Stomach (tissue), 9 donors: ENCODE measurements around the gene MDFI. TPM values are rescaled to one million over a fixed set of nuclear protein-coding genes. Genes with fewer than 3 reads are reported as not detected.

Experiments
- DNase-seq, 2 donors: peaks; one replicate each; pipeline versions ENCODE4 v3.0.0 to v3.0.0-alpha.2; 2013 to 2019
- H3K27ac ChIP-seq, 5 donors: fragments of 200-600 bp in 4 of 5; sonication (generic) in 4 of 5; one replicate each; pipeline ENCODE4 v1.5.1; 2013 to 2019; ENCODE audit warnings: mild to moderate bottlenecking in 1 of 5, moderate library complexity in 1 of 5
- H3K27me3 ChIP-seq, 3 donors: fragments of 200-600 bp; sonication (generic); one replicate each; pipeline ENCODE4 v1.5.1; 2017 to 2019; ENCODE audit warnings: mixed run types in 1 of 3
- H3K36me3 ChIP-seq, 4 donors: fragments of 200-600 bp; sonication (generic); 1 replicate in 3 of 4; 2 replicates in 1 of 4; pipeline ENCODE4 v1.5.1; 2016 to 2019
- H3K4me1 ChIP-seq, 4 donors: fragments of 200-600 bp; sonication (generic); one replicate each; pipeline ENCODE4 v1.5.1; 2016 to 2019
- H3K4me3 ChIP-seq, 4 donors: fragments of 200-600 bp; sonication (generic) in 3 of 4; one replicate each; pipeline ENCODE4 v1.5.1; 2016 to 2019; ENCODE audit warnings: mild to moderate bottlenecking in 1 of 4
- H3K9me3 ChIP-seq, 4 donors: fragments of 200-600 bp; sonication (generic); one replicate each; pipeline ENCODE4 v1.5.1; 2016 to 2019
- CTCF ChIP-seq, 7 experiments: fragments of 450-650 bp in 4 of 7; fragments of 200-600 bp in 3 of 7; sonication (generic) in 3 of 7; IDR thresholded peaks; one replicate each; pipeline ENCODE4 v1.5.1; 2016 to 2019; ENCODE audit warnings: antibody characterized with exemption in 7 of 7, control low read depth in 2 of 7, mild to moderate bottlenecking in 1 of 7
- EP300 ChIP-seq: sonication (generic); formaldehyde crosslinking; IDR thresholded peaks from one replicate; pipeline ENCODE4 v1.6.1; 2017; ENCODE audit warnings: antibody characterized with exemption
- POLR2A ChIP-seq, 4 donors: fragments of 450-650 bp; IDR thresholded peaks; one replicate each; pipeline ENCODE4 v1.6.1; 2016; ENCODE audit warnings: antibody characterized with exemption in 4 of 4, control low read depth in 2 of 4, mild to moderate bottlenecking in 1 of 4, moderate library complexity in 1 of 4
- POLR2AphosphoS5 ChIP-seq, 3 donors: sonication (generic); formaldehyde crosslinking; IDR thresholded peaks; one replicate each; pipeline ENCODE4 v1.6.1; 2016; ENCODE audit warnings: antibody characterized with exemption in 3 of 3
- WGBS, 5 donors: extraction: QIAGEN DNeasy Blood & Tissue Kit in 3 of 5; methylation state at CpG; one replicate each; pipeline versions ENCODE4 v1.1.5 to v1.1.7; 2013 to 2018; 5-methylcytosine and 5-hydroxymethylcytosine counted together
- intact Hi-C: fragments of 100-400 bp; cut with DNase I; formaldehyde crosslinking; loops from one replicate; pipeline ENCODE4 v1.15.1; 2023; ENCODE audit warnings: low total_unique reads
- polyA plus RNA-seq, 3 donors: library from polyadenylated mRNA; stranded (reverse); fragments of 200-250 nt; gene quantifications; one replicate each; pipeline ENCODE4 v1.2.3, GENCODE V29; 2013
- total RNA-seq, 5 donors: library from RNA; depleted of rRNA; stranded (reverse); fragments of >200 nt; gene quantifications; one replicate each; pipeline versions ENCODE4 v1.1.0 to v1.2.3, GENCODE V29; 2014 to 2016
- donor health status: healthy with polysubstance abuse.
- donor health status: Bipolar disorder and iron deficiency.
- donor health status: healthy.

The MDFI gene
- total and polyA plus RNA-seq, 8 donors, result 3.7 to 17.2 (median 8.3) TPM; not detected in 1

- WGBS, 5 donors, result 82 to 92% (median 87%) methylated on average over 8 of the region's 8 CpGs
- H3K27me3 ChIP-seq, result no peaks in the 10 kb centered on the region
- intact Hi-C loops, result no loop called here
Observed at GRCh38 chr6:41691426-41692079, 53.3 kb downstream of the MDFI start.

GRCh38 chr6:41692080-41692675 lies 53.9 kb downstream of the MDFI start:
- Histone ChIP-seq H3K27me3 (no peaks in the 10 kb centered on the region), H3K4me1 (peaks cover 8 to 41% (median 36%) of the 10 kb centered on the region in 4 donors), H3K27ac (no peak overlapping the region), H3K9me3 (no peaks in the 10 kb centered on the region), H3K36me3 (peaks cover 17 to 42% (median 39%) of the 10 kb centered on the region in 4 donors), H3K4me3 (no peak overlapping the region)
- no peak for DNase-seq
- intact Hi-C loops, result no loop called here
- no peak for TF ChIP-seq POLR2A (IDR thresholded peaks at IDR 0.05)
- TF ChIP-seq CTCF (IDR thresholded peaks at IDR 0.05), result no peak
- TF ChIP-seq EP300, result no peak

More at GRCh38 chr6:41691426-41692079, 53.3 kb downstream of the MDFI start:
- Histone ChIP-seq H3K9me3 (no peaks in the 10 kb centered on the region), H3K4me3 (no peak overlapping the region), H3K4me1 (peaks cover 8 to 43% (median 36%) of the 10 kb centered on the region in 4 donors), H3K27ac (no peak overlapping the region), H3K36me3 (peaks cover 17 to 48% (median 46%) of the 10 kb centered on the region in 4 donors)
- no peak for DNase-seq
- TF ChIP-seq EP300 (no peak), POLR2A (IDR thresholded peaks at IDR 0.05) (no peak), CTCF (IDR thresholded peaks at IDR 0.05) (no peak)

GRCh38 chr6:41692730-41693129 lies 54.5 kb downstream of the MDFI start:
- Histone ChIP-seq H3K9me3 (no peaks in the 10 kb centered on the region), H3K27ac (no peak overlapping the region), H3K36me3 (peaks cover 16 to 36% (median 34%) of the 10 kb centered on the region in 4 donors), H3K4me3 (no peak overlapping the region), H3K27me3 (no peaks in the 10 kb centered on the region), H3K4me1 (peaks cover 8 to 35% (median 32%) of the 10 kb centered on the region in 4 donors)
- DNase-seq, result no peak
- WGBS, 5 donors, result 84 to 95% (median 92%) methylated on average over 2 of the region's 2 CpGs
- no peak for TF ChIP-seq POLR2AphosphoS5 (IDR thresholded peaks at IDR 0.05)
- TF ChIP-seq POLR2A (IDR thresholded peaks at IDR 0.05), result no peak
- TF ChIP-seq CTCF (IDR thresholded peaks at IDR 0.05), result no peak
- TF ChIP-seq EP300, result no peak
- intact Hi-C loops, result no loop called here

GRCh38 chr6:41693281-41694240 lies 55.3 kb downstream of the MDFI start:
- TF ChIP-seq POLR2A (IDR thresholded peaks at IDR 0.05), result no peak
- TF ChIP-seq CTCF (IDR thresholded peaks at IDR 0.05), result no peak
- no peak for TF ChIP-seq POLR2AphosphoS5 (IDR thresholded peaks at IDR 0.05)
- TF ChIP-seq EP300, result no peak

More at GRCh38 chr6:41693281-41694240, 55.3 kb downstream of the MDFI start:
- no peak overlapping the region for H3K27ac ChIP-seq
- H3K36me3 ChIP-seq, result peaks cover 10 to 31% (median 27%) of the 10 kb centered on the region in 4 donors
- no peak overlapping the region for H3K4me3 ChIP-seq
- WGBS, 5 donors, result 57 to 79% (median 67%) methylated on average over 5 to 10 of the region's 10 CpGs
- intact Hi-C loops, result no loop called here
- peaks cover 8 to 29% (median 25%) of the 10 kb centered on the region in 4 donors for H3K4me1 ChIP-seq
- peak; percentile 41 to 59 for DNase-seq
- no peaks in the 10 kb centered on the region for H3K9me3 ChIP-seq
- H3K27me3 ChIP-seq, result no peaks in the 10 kb centered on the region
